Activated CD4-positive, CD25-positive, alpha-beta regulatory T cell treated with anti-CD3 and anti-CD28 coated beads, Interleukin-2, amount 50 U/mL, for 72 hours (primary cell): ENCODE measurements around the gene GRM3.
"Not testable (repeated sequence)": the region's sequence is repeated elsewhere in the genome, so short reads cannot be mapped to it uniquely, and the experiment has no call there.

Experiments used
- DNase-seq: peaks from one replicate; pipeline ENCODE4 v3.0.0; 2021

GRM3 gene

GRCh38 chr7:86643561-86644281, at the start of gene GRM3:
TSS of gene GRM3 (plus strand) at chr7:86643909. CDS start at chr7:86765146, 121,237 bp downstream.
- no peak for DNase-seq

GRCh38 chr7:86598311-86598710, 45.4 kb upstream of the GRM3 start:
- no peak for DNase-seq

- no peak for DNase-seq
Observed at GRCh38 chr7:86598721-86599120, 45.0 kb upstream of the GRM3 start.

- no peak for DNase-seq
Observed at GRCh38 chr7:86600506-86601290, 43.0 kb upstream of the GRM3 start.

GRCh38 chr7:86615711-86616110, 28.0 kb upstream of the GRM3 start:
- not testable (repeated sequence) for DNase-seq

- DNase-seq, result no peak
Observed at GRCh38 chr7:86644282-86645224, 844 bp downstream of the GRM3 start.

GRCh38 chr7:86645225-86645608, 1.5 kb downstream of the GRM3 start:
- no peak for DNase-seq

GRCh38 chr7:86645676-86646276, 2.1 kb downstream of the GRM3 start:
- DNase-seq, result no peak

- no peak for DNase-seq
Observed at GRCh38 chr7:86647385-86648094, 3.8 kb downstream of the GRM3 start.

- no peak for DNase-seq
Observed at GRCh38 chr7:86648169-86648568, 4.5 kb downstream of the GRM3 start.

- DNase-seq, result no peak
Observed at GRCh38 chr7:86653919-86654659, 10.4 kb downstream of the GRM3 start.

- DNase-seq, result no peak
Observed at GRCh38 chr7:86657948-86658347, 14.2 kb downstream of the GRM3 start.

- DNase-seq, result no peak
Observed at GRCh38 chr7:86660950-86661462, 17.3 kb downstream of the GRM3 start.

GRCh38 chr7:86664486-86664885, 20.8 kb downstream of the GRM3 start:
- DNase-seq, result no peak

- no peak for DNase-seq
Observed at GRCh38 chr7:86664991-86665390, 21.3 kb downstream of the GRM3 start.

- DNase-seq, result no peak
Observed at GRCh38 chr7:86665669-86666068, 22.0 kb downstream of the GRM3 start.

- no peak for DNase-seq
Observed at GRCh38 chr7:86667732-86668131, 24.0 kb downstream of the GRM3 start.

GRCh38 chr7:86668315-86668714, 24.6 kb downstream of the GRM3 start:
- DNase-seq, result no peak

GRCh38 chr7:86687831-86688230, 44.1 kb downstream of the GRM3 start:
- DNase-seq, result no peak

GRCh38 chr7:86689363-86689762, 45.7 kb downstream of the GRM3 start:
- no peak for DNase-seq

- DNase-seq, result no peak
Observed at GRCh38 chr7:86692755-86693154, 49.0 kb downstream of the GRM3 start.
